HG03378 (cell line): Measurements from ENCODE around the gene PTMS.
A peak's percentile ranks its signal among the peaks of the same experiment; 100 is the strongest.

Experiments used
- ATAC-seq: cut with Tn5 transposase; IDR thresholded peaks from one replicate; pipeline ENCODE4 v1.9.1; 2021; ENCODE audit warnings: mild to moderate bottlenecking, moderate library complexity; ENCODE audit not compliant: unreplicated experiment

PTMS gene

GRCh38 chr12:6771509-6772330, 5.6 kb downstream of the PTMS start:
- ATAC-seq, result no peak

- no peak for ATAC-seq
These were observed 6.2 kb downstream of the PTMS start, which contains the start of gene LAG3 for GRCh38 chr12:6772331-6772695. Gene LAG3, plus strand, starts transcription at chr12:6772520. Its CDS starts 333 bp downstream, at chr12:6772853.

GRCh38 chr12:6772726-6773589, 6.8 kb downstream of the PTMS start:
- no peak for ATAC-seq

- ATAC-seq, result no peak
These were observed 7.6 kb downstream of the PTMS start for GRCh38 chr12:6773590-6774351.

- no peak for ATAC-seq
These were observed 8.4 kb downstream of the PTMS start for GRCh38 chr12:6774499-6775062.

- ATAC-seq, result no peak
These were observed 9.3 kb downstream of the PTMS start for GRCh38 chr12:6775185-6776174.

DNA sequence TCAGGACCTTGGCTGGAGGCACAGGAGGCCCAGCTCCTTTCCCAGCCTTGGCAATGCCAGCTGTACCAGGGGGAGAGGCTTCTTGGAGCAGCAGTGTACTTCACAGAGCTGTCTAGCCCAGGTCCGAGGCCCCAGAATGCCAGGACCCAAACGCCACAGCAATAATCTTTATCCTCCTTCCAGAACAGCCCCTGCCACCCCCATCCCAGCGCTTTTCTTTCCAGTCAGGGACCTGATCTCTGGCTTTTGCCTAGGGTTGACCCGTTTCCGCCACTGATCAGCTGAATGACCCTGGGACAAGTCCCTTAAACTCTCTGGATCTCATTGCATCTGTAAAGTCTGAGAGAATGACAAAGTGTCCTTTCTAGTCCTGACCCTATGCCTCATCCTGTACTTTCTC, 11.2 kb downstream of the PTMS start:
- ATAC-seq, result no peak

DNA sequence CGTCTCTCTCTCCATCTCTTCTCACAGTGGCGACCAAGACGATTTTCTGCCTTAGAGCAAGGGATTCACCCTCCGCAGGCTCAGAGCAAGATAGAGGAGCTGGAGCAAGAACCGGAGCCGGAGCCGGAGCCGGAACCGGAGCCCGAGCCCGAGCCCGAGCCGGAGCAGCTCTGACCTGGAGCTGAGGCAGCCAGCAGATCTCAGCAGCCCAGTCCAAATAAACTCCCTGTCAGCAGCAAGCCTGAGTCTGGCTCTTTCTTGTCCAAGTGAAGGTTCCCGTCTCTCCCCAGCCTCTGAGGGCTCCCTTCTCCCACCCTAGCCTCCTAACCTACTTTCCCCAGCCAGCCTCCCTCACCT, 12.0 kb downstream of the PTMS start:
- no peak for ATAC-seq

DNA sequence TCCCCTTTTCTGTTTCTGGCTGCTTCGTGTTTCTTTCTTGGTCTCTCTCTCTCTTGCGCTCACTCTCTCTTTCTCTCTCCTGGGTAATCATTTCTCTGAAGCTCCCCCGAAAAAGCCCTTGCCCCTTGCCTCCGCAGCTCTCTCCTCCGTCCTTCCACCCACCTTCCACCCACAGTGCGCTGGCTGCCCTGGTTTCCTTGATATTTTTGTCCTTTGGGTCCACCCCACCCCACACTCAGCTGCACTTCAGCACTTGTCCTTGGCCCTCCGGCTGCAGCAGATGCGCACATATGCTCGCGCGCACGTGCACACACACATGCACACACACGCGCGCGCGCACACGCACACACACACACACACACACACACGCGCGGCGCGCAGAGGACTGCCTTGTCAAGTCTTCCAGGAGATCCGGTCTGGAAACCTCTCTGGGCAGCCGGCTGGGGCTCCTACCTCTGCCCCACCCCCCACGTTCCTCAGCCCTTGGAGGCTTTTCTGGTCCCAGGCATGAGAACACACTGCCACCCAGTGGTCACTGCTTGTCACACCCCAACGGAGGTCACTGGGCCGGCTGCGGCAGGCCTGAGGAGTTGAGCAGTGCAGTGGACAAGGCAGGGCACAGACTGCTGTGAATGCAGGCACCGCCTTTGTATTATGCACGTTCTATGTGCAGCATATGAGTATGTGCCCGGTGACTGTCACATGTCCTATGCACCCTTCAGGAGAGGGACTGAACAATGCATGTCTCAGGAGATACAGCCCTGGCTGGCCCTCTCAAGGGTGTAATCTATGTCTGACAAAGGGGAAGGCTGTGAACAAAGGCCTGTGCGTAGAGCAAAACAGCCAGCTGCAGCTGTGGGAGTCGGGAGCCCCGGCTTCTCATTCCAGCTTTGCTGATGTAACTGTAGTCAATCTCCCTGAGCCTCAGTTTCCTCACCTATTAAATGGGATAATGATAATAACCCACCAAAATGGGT, 12.7 kb downstream of the PTMS start:
- ATAC-seq, result peak; percentile 78

DNA sequence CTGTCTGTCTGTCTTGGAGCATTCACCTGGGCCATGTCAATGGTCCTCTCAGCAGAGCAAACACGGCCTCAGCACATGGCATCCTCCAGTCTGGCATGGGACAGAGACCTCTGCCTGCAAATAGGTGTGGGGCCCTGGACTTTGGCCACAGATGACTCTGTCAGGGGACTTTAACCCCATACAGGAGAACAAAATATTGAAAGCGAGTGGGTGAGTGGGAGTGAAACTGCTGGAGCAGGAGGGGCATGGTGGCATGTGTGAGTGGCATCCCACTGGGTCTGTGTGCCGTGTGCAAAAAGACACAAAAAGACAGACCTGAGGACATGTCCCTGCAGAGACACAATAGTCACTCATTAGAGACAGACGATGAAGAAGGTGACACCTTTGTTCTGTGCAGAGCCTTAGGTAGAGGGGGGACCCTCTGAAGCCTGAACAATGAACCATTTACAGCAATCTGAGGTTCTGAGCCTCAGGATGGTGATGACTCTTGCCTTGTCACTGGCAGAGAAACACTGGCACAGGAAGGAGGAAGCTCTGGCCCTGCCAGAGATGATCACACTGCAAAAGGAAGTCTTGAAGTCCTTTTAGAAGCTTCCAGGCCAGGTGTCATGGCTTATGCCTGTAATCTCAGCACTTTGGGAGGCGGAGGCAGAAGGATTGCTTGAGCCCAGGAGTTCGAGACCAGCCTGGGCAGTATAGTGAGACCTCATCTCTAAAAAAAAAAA, 13.7 kb downstream of the PTMS start:
- ATAC-seq, result no peak

- no peak for ATAC-seq
These were observed 14.4 kb downstream of the PTMS start for GRCh38 chr12:6780573-6780972.

DNA sequence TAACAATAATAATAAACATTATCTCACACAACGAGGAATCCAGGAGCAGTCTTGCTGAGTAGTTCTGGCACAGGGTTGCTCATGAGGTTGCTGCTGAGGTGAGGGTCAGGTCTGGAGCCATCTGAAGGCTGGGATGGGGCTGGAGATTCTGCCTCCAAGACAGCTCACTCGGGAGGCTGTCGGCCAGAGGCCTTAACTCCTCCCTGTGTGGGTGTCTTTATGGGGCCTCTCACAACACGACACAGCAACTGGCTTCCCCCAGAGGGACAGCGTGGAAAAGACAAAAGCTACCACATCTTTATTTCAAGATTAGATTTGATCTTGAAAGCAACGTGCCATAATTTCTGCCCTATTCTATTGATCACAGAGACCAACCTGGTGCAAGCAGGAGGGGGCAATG, 16.0 kb downstream of the PTMS start:
- ATAC-seq, result no peak

GRCh38 chr12:6782850-6783566, 16.8 kb downstream of the PTMS start:
- no peak for ATAC-seq

DNA sequence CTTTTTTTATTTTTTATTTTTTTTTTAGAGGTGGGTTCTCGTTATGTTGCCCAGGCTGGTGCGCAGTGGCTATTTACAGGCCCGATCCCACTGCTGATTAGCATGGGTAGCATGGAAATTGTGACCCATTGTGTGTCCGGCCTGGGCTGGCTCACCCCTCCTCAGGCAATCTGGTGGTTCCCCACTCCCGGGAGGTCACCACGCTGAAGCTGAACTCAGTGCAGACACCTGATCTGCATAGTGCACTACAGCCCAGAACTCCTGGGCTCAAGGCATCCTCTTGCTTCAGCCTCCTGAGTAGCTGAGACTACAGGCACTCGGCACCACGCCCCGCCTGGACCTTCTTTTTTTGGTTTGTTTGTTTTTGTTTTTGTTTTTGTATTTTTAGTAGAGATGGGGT, 17.7 kb downstream of the PTMS start:
- no peak for ATAC-seq

DNA sequence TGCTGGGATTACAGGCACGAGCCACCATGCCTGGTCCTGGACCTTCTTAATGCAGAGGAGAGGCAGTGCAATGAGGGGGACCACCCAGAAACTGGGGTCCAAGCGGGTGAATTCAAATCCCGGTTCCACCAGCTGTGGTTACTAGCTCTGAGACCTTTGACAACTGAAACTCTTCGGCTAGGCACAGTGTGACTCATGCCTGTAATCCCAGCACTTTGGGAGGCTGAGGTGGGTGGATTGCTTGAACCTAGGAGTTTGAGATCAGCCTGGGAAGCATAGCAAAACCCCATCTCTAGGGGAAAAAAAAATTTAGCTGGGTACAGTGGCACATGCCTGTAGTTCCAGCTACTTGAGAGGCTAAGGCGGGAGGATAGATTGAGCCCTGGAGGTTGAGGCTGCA, 18.1 kb downstream of the PTMS start:
- ATAC-seq, result no peak

DNA sequence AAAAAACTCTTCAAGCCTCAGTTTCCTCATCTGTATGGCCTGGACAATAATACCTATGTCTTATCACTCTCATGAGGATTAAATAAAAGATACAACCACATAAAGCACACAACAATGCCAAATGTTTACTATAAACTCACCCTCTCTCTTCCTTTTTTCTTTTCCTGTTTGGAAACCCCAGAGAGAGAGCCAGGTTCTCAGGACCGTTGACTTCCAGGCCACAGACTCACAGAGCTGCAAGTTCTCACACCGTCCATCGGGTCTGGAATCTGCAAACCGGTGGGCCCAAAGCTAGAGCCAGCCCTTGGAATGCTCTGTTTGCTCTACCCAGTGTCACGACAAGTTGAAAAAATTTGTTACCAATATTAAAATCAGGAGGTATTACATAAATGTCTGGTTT, 18.6 kb downstream of the PTMS start:
- ATAC-seq, result no peak

DNA sequence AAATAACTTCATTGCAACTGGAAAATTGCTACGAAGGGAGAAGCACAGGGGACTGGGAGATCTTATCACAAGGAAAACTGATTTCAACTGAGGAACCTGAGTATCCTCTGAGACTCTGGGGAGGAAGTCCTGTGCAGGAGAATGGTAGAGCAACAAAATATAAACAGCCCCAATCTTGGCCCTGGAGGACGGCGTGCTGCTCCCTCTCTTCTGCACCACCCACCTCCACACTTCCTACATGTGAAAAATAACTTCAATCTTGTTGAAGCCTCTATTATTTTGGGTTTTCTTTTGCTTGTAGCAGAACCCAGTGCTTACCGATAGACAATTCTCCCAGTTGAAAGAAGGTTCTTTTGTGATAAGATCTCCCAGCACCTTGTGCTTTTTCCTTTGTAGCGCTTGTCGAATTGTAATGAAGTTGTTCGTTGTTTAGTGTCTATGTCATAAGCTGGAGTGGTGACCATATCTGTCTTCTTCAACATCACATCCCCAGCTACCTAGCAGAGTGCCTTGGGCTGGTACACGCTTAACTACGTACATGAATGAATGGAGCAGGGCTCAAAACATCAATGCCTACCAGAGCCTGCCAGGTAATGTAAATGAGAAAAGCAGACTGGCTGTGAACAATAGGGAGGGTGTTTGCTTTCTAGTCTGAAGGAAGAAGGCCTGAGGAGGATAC, 20.4 kb downstream of the PTMS start:
- no peak for ATAC-seq
